GM18951 (cell line): Measurements from ENCODE around the gene ERBB3.

Source experiments
- POLR2A ChIP-seq: IDR thresholded peaks from 4 replicates; pipeline ENCODE4 v1.6.1; 2011; ENCODE audit warnings: mild to moderate bottlenecking; ENCODE audit not compliant: insufficient read length, insufficient read depth; ENCODE audit errors: extremely low read depth
- in situ Hi-C: fragments of 300-500 bp; cut with MboI; formaldehyde crosslinking; loops from one replicate; pipeline ENCODE4 v1.12.0; 2022; ENCODE audit warnings: low sequenced_read_pairs, mixed read lengths, inconsistent platforms; ENCODE audit not compliant: unreplicated experiment

The ERBB3 gene

GRCh38 chr12:56124133-56124532, 44.2 kb downstream of the ERBB3 start:
- no peak for TF ChIP-seq POLR2A
- in situ Hi-C loops = no loop called here

GRCh38 chr12:56126732-56127239, 46.8 kb downstream of the ERBB3 start:
- no peak for TF ChIP-seq POLR2A
- in situ Hi-C loops = no loop called here

- no peak for TF ChIP-seq POLR2A
Measured at GRCh38 chr12:56127485-56127887, 47.5 kb downstream of the ERBB3 start.

GRCh38 chr12:56127888-56128669, 48.1 kb downstream of the ERBB3 start, which contains the start of gene ESYT1:
TSS of gene ESYT1 (plus strand) at chr12:56128267. CDS start at chr12:56128320, 53 bp downstream.
- peak; percentile 80 for TF ChIP-seq POLR2A
- in situ Hi-C loops = no loop called here

More at GRCh38 chr12:56127485-56127887, 47.5 kb downstream of the ERBB3 start:
- in situ Hi-C loops = no loop called here

GRCh38 chr12:56128670-56129205, 48.8 kb downstream of the ERBB3 start:
- in situ Hi-C loops = no loop called here
- TF ChIP-seq POLR2A = no peak

- peak; percentile 66 for TF ChIP-seq POLR2A
- in situ Hi-C loops = no loop called here
Measured at GRCh38 chr12:56129206-56129941, 49.4 kb downstream of the ERBB3 start.

GRCh38 chr12:56129942-56130495, 50.1 kb downstream of the ERBB3 start:
- TF ChIP-seq POLR2A = no peak
- in situ Hi-C loops = no loop called here

- no peak for TF ChIP-seq POLR2A
- in situ Hi-C loops = no loop called here
Measured at GRCh38 chr12:56130876-56131275, 50.9 kb downstream of the ERBB3 start.

- TF ChIP-seq POLR2A = no peak
- in situ Hi-C loops = no loop called here
Measured at GRCh38 chr12:56134897-56135296, 54.9 kb downstream of the ERBB3 start.

- no peak for TF ChIP-seq POLR2A
- in situ Hi-C loops = no loop called here
Measured at GRCh38 chr12:56137853-56138571, 58.0 kb downstream of the ERBB3 start.

GRCh38 chr12:56141946-56142784, 62.2 kb downstream of the ERBB3 start:
- in situ Hi-C loops = no loop called here
- no peak for TF ChIP-seq POLR2A

GRCh38 chr12:56143217-56143616, 63.3 kb downstream of the ERBB3 start:
- in situ Hi-C loops = no loop called here
- no peak for TF ChIP-seq POLR2A
